Stimulated activated naive CD8-positive, alpha-beta T cell treated with anti-CD3 and anti-CD28 coated beads, Interleukin-15, amount 100 ng/mL, for 72 hours (primary cell): Measurements from ENCODE around the gene STAT2.
"Not testable (repeated sequence)": the region's sequence is repeated elsewhere in the genome, so short reads cannot be mapped to it uniquely, and the experiment has no call there.

Experiments
- ATAC-seq: fragments of 150-1000 bp; cut with Tn5 transposase; 2 replicates; pipeline ENCODE4 v1.10.0; 2021; ENCODE audit warnings: mild to moderate bottlenecking, moderate library complexity
- DNase-seq, 2 donors: peaks; one replicate each; pipeline ENCODE4 v3.0.0; 2021 to 2022
- H3K27ac Mint-ChIP-seq, 2 donors: one replicate each; pipeline ENCODE4 v1.8.0; 2022; ENCODE audit warnings: mild to moderate bottlenecking in 2 of 2, mixed read lengths in 2 of 2, moderate library complexity in 2 of 2
- H3K27me3 Mint-ChIP-seq: one replicate; pipeline ENCODE4 v1.8.0; 2022; ENCODE audit warnings: mixed read lengths
- H3K4me1 Mint-ChIP-seq: one replicate; pipeline ENCODE4 v1.8.0; 2022; ENCODE audit warnings: mild to moderate bottlenecking, mixed read lengths
- H3K4me3 Mint-ChIP-seq, 2 donors: one replicate each; pipeline ENCODE4 v1.8.0; 2022; ENCODE audit warnings: mild to moderate bottlenecking in 2 of 2, mixed read lengths in 2 of 2, moderate library complexity in 1 of 2
- H3K9me3 Mint-ChIP-seq, 2 donors: one replicate each; pipeline ENCODE4 v1.8.0; 2022; ENCODE audit warnings: mixed read lengths in 2 of 2

STAT2 gene

GRCh38 chr12:56375598-56376434 is 15.9 kb upstream of the STAT2 start:
- no peaks in the 10 kb centered on the region for H3K27me3 Mint-ChIP-seq
- H3K9me3 Mint-ChIP-seq = peaks cover 0 to 8% of the 10 kb centered on the region in 2 donors
- H3K27ac Mint-ChIP-seq = no peak overlapping the region
- DNase-seq (no peak), ATAC-seq (no peak)
- no peaks in the 10 kb centered on the region for H3K4me1 Mint-ChIP-seq
- H3K4me3 Mint-ChIP-seq = no peak overlapping the region

- no peak overlapping the region for H3K4me3 Mint-ChIP-seq
- no peak for ATAC-seq
- H3K9me3 Mint-ChIP-seq = peaks cover 0 to 8% of the 10 kb centered on the region in 2 donors
- H3K27ac Mint-ChIP-seq = no peak overlapping the region
- H3K27me3 Mint-ChIP-seq = no peaks in the 10 kb centered on the region
- no peak for DNase-seq
- H3K4me1 Mint-ChIP-seq = no peaks in the 10 kb centered on the region
Measured at GRCh38 chr12:56374726-56375597, 15.1 kb upstream of the STAT2 start.

GRCh38 chr12:56373515-56373914 is 13.6 kb upstream of the STAT2 start:
- DNase-seq (no peak), ATAC-seq (no peak)
- H3K27ac Mint-ChIP-seq = no peak overlapping the region
- no peak overlapping the region for H3K4me3 Mint-ChIP-seq
- H3K27me3 Mint-ChIP-seq = no peaks in the 10 kb centered on the region
- H3K4me1 Mint-ChIP-seq = no peaks in the 10 kb centered on the region
- H3K9me3 Mint-ChIP-seq = peaks cover 0 to 8% of the 10 kb centered on the region in 2 donors

GRCh38 chr12:56366948-56367347 is 7.0 kb upstream of the STAT2 start:
- H3K27me3 Mint-ChIP-seq = no peaks in the 10 kb centered on the region
- no peaks in the 10 kb centered on the region for H3K9me3 Mint-ChIP-seq
- no peak overlapping the region for H3K4me3 Mint-ChIP-seq
- DNase-seq (no peak), ATAC-seq (no peak)
- no peaks in the 10 kb centered on the region for H3K4me1 Mint-ChIP-seq
- H3K27ac Mint-ChIP-seq = no peak overlapping the region

GRCh38 chr12:56362130-56363059 is 2.5 kb upstream of the STAT2 start, which contains the start of gene APOF:
TSS of gene APOF (minus strand) at chr12:56362857. CDS start at chr12:56362745, 112 bp downstream.
- DNase-seq = no peak
- Mint-ChIP-seq H3K4me1 (peaks cover 33% of the 10 kb centered on the region), H3K27me3 (no peaks in the 10 kb centered on the region), H3K9me3 (no peaks in the 10 kb centered on the region), H3K4me3 (peak within 1 kb of the TSS in 1 of 2 donors; percentile 96), H3K27ac (peak within 1 kb of the TSS in 1 of 2 donors; percentile 94)
- ATAC-seq = no peak

GRCh38 chr12:56361487-56362129 is 1.7 kb upstream of the STAT2 start:
- Mint-ChIP-seq H3K27me3 (no peaks in the 10 kb centered on the region), H3K27ac (peak overlapping the region; percentile 99 to 100), H3K4me1 (peaks cover 33% of the 10 kb centered on the region), H3K4me3 (peak overlapping the region; percentile 96 to 98), H3K9me3 (no peaks in the 10 kb centered on the region)
- no peak for ATAC-seq
- DNase-seq = no peak

GRCh38 chr12:56358836-56359532 is 923 bp downstream of the STAT2 start:
- H3K9me3 Mint-ChIP-seq = no peaks in the 10 kb centered on the region
- peak overlapping the region; percentile 99 to 100 for H3K27ac Mint-ChIP-seq
- H3K4me3 Mint-ChIP-seq = peak overlapping the region; percentile 96 to 98
- peaks cover 33% of the 10 kb centered on the region for H3K4me1 Mint-ChIP-seq
- ATAC-seq (no peak), DNase-seq (no peak)
- no peaks in the 10 kb centered on the region for H3K27me3 Mint-ChIP-seq

GRCh38 chr12:56351325-56351724 is 8.6 kb downstream of the STAT2 start:
- Mint-ChIP-seq H3K27ac (no peak overlapping the region), H3K9me3 (no peaks in the 10 kb centered on the region), H3K4me3 (no peak overlapping the region), H3K4me1 (no peaks in the 10 kb centered on the region), H3K27me3 (no peaks in the 10 kb centered on the region)
- DNase-seq = no peak
- ATAC-seq = no peak

- ATAC-seq (no peak), DNase-seq (no peak)
- no peak overlapping the region for H3K4me3 Mint-ChIP-seq
- H3K27ac Mint-ChIP-seq = no peak overlapping the region
- H3K4me1 Mint-ChIP-seq = no peaks in the 10 kb centered on the region
- no peaks in the 10 kb centered on the region for H3K27me3 Mint-ChIP-seq
- H3K9me3 Mint-ChIP-seq = no peaks in the 10 kb centered on the region
Measured at GRCh38 chr12:56350662-56351061, 9.2 kb downstream of the STAT2 start.

GRCh38 chr12:56348776-56349175 is 11.1 kb downstream of the STAT2 start:
- ATAC-seq (no peak), DNase-seq (no peak)
- H3K27me3 Mint-ChIP-seq = no peaks in the 10 kb centered on the region
- peak overlapping the region in 1 of 2 donors; percentile 91 for H3K27ac Mint-ChIP-seq
- H3K4me1 Mint-ChIP-seq = no peaks in the 10 kb centered on the region
- H3K9me3 Mint-ChIP-seq = no peaks in the 10 kb centered on the region
- no peak overlapping the region for H3K4me3 Mint-ChIP-seq

- not testable (repeated sequence) for H3K4me1 Mint-ChIP-seq, H3K27ac Mint-ChIP-seq, H3K27me3 Mint-ChIP-seq, DNase-seq, ATAC-seq, H3K9me3 Mint-ChIP-seq, H3K4me3 Mint-ChIP-seq
Measured at GRCh38 chr12:56347255-56347654, 12.7 kb downstream of the STAT2 start.

GRCh38 chr12:56346675-56347074 is 13.2 kb downstream of the STAT2 start:
- Mint-ChIP-seq H3K27ac (no peak overlapping the region), H3K4me1 (no peaks in the 10 kb centered on the region), H3K9me3 (no peaks in the 10 kb centered on the region), H3K27me3 (no peaks in the 10 kb centered on the region), H3K4me3 (no peak overlapping the region)
- peak; percentile 41 for ATAC-seq
- DNase-seq = no peak

- H3K9me3 Mint-ChIP-seq, H3K27ac Mint-ChIP-seq, H3K27me3 Mint-ChIP-seq, H3K4me3 Mint-ChIP-seq, ATAC-seq, DNase-seq: not testable (repeated sequence)
- H3K4me1 Mint-ChIP-seq = peaks cover 31% of the 10 kb centered on the region
Measured at GRCh38 chr12:56342290-56342689, 17.6 kb downstream of the STAT2 start.

- Mint-ChIP-seq H3K27me3 (no peaks in the 10 kb centered on the region), H3K4me3 (no peak overlapping the region), H3K27ac (no peak overlapping the region), H3K9me3 (no peaks in the 10 kb centered on the region), H3K4me1 (peaks cover 38% of the 10 kb centered on the region)
- ATAC-seq = no peak
- DNase-seq = no peak
Measured at GRCh38 chr12:56341616-56342015, 18.3 kb downstream of the STAT2 start.
